GM12878 (cell line): ENCODE data around the gene RRP1B. TPM values are rescaled to one million over a fixed set of nuclear protein-coding genes. Genes with fewer than 3 reads are reported as not detected.

Source experiments
- BHLHE40 ChIP-seq, 2 experiments: fragments of 450-650 bp in 1 of 2; IDR thresholded peaks; 2 replicates each; pipeline ENCODE4 v1.6.1; 2011 to 2017; ENCODE audit warnings: low read depth in 2 of 2, borderline replicate concordance in 1 of 2, improper control_type of control experiment in 1 of 2, low read length in 1 of 2, mild to moderate bottlenecking in 1 of 2
- BRCA1 ChIP-seq: IDR thresholded peaks from 2 replicates; pipeline ENCODE4 v1.6.1; 2011; ENCODE audit warnings: low read depth, low read length, improper control_type of control experiment
- CBX3 ChIP-seq: fragments of 200-600 bp; sonication (generic); IDR thresholded peaks from 2 replicates; pipeline ENCODE4 v1.6.1; 2016; ENCODE audit warnings: low read depth, borderline replicate concordance
- CREM ChIP-seq: IDR thresholded peaks from 2 replicates; pipeline ENCODE4 v1.6.1; 2014; ENCODE audit warnings: antibody characterized with exemption, low read depth
- EGR1 ChIP-seq, 2 experiments: IDR thresholded peaks; 1 replicate in 1 of 2; 2 replicates in 1 of 2; pipeline ENCODE4 v1.6.1; 2011 to 2012; ENCODE audit warnings: low read depth in 2 of 2, low read length in 2 of 2, borderline replicate concordance in 1 of 2, mild to moderate bottlenecking in 1 of 2, moderate library complexity in 1 of 2
- JUNB ChIP-seq: IDR thresholded peaks from 2 replicates; pipeline ENCODE4 v1.6.1; 2016; ENCODE audit warnings: antibody characterized with exemption, mild to moderate bottlenecking
- MEF2A ChIP-seq: IDR thresholded peaks from 2 replicates; pipeline ENCODE4 v1.6.1; 2011; ENCODE audit warnings: low read depth, mild to moderate bottlenecking, low read length, moderate library complexity; ENCODE audit not compliant: insufficient read depth
- NR2C2 ChIP-seq: IDR thresholded peaks from 2 replicates; pipeline ENCODE4 v1.6.1; 2011; ENCODE audit warnings: borderline replicate concordance, low read depth; ENCODE audit not compliant: control insufficient read depth, insufficient read length
- PAX5 ChIP-seq: IDR thresholded peaks from 2 replicates; pipeline ENCODE4 v1.6.1; 2011; ENCODE audit warnings: low read depth, low read length, borderline replicate concordance
- RAD51 ChIP-seq: fragments of 450-650 bp; IDR thresholded peaks from 2 replicates; pipeline ENCODE4 v1.6.1; 2016; ENCODE audit warnings: moderate library complexity, mild to moderate bottlenecking, inconsistent platforms
- SMAD5 ChIP-seq: IDR thresholded peaks from 2 replicates; pipeline ENCODE4 v1.6.1; 2016; ENCODE audit warnings: antibody characterized with exemption, low read depth
- polyA plus RNA-seq, 11 experiments: library from polyadenylated mRNA; depleted of rRNA in 4 of 11; unstranded in 6 of 11; stranded (reverse) in 5 of 11; fragments of >200 nt; fragmentation: Nextera tagmentation in 4 of 11; fragmentation: Illumina TruSeq in 1 of 11; extraction: Ambion mirVana in 4 of 11; extraction: Trizol in 1 of 11; gene quantifications; 1 replicate in 1 of 11; 2 replicates in 10 of 11; pipeline versions ENCODE4 v1.2.1 to v1.2.3, GENCODE V29; 2011 to 2016; ENCODE audit warnings: inconsistent platforms in 2 of 11, missing spikeins in 2 of 11, low read depth in 1 of 11
- total RNA-seq, 4 experiments: library from RNA; depleted of rRNA in 3 of 4; stranded (reverse); fragments of >200 nt in 3 of 4; fragmentation: Illumina TruSeq in 1 of 4; extraction: Trizol in 1 of 4; gene quantifications; 2 replicates each; pipeline versions ENCODE4 v1.2.1 to v1.2.3, GENCODE V29; 2013 to 2021
- TF ChIP-seq, protein P1 (sequence below): IDR thresholded peaks from 2 replicates; pipeline ENCODE4 v1.6.1; 2012; ENCODE audit warnings: low read depth, low read length, improper control_type of control experiment
- TF ChIP-seq, protein P2 (sequence below): fragments of 450-650 bp; formaldehyde crosslinking; IDR thresholded peaks from 2 replicates; pipeline ENCODE4 v1.4.0; 2020; ENCODE audit warnings: mild to moderate bottlenecking, moderate library complexity
- TF ChIP-seq, protein P3 (sequence below): IDR thresholded peaks from 2 replicates; pipeline ENCODE4 v1.6.1; 2011; ENCODE audit warnings: mild to moderate bottlenecking, low read depth, low read length, moderate library complexity; ENCODE audit not compliant: insufficient replicate concordance
- TF ChIP-seq, protein P4 (sequence below): IDR thresholded peaks from 2 replicates; pipeline ENCODE4 v1.6.1; 2011; ENCODE audit warnings: borderline replicate concordance, low read depth, mild to moderate bottlenecking, moderate library complexity, mixed read lengths, low read length; ENCODE audit not compliant: insufficient read depth; ENCODE audit errors: extremely low read length

The RRP1B gene
- total and polyA plus RNA-seq, 10 of the 15 experiments (the other 5 are each of a cell fraction or from before 2014, with no cell fraction given) = 8.1 to 57.4 (median 38.1) TPM

DNA sequence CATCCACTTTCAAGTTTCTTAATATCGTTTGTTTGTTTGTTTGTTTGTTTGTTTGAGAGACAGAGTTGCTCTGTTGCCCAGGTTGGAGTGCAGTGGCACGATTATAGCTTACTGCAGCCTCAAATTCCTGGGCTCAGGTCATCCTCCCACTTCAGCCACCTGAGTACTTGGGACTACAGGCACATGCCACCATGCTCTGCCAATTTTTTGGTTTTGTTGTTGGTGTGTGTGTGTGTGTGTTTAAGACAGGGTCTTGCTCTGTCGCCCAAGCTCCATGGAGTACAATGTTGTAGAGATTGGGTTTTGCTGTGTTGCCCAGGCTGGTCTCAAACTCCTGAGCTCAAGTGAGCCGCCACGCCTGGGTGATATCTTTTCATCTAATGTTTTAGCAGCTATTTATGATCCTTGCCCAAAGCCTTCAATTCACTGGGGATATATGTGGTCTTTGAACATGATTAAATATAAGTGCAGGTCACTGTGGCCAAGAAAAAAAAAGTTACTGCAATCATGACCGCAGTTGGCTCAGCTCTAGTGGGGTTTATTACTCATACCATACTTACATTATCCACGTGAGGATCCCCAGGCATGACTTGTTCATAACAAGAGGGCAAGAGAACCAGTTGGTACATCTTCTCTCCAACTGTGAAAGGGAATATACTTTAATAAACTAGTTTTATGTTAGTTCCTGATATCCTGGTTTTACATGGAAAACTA, 8.0 kb downstream of the RRP1B start (continued):
- TF ChIP-seq, protein P1, sequence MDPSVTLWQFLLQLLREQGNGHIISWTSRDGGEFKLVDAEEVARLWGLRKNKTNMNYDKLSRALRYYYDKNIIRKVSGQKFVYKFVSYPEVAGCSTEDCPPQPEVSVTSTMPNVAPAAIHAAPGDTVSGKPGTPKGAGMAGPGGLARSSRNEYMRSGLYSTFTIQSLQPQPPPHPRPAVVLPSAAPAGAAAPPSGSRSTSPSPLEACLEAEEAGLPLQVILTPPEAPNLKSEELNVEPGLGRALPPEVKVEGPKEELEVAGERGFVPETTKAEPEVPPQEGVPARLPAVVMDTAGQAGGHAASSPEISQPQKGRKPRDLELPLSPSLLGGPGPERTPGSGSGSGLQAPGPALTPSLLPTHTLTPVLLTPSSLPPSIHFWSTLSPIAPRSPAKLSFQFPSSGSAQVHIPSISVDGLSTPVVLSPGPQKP = no peak
- TF ChIP-seq EGR1 (IDR thresholded peaks at IDR 0.05; ENCODE audit: borderline replicate concordance in 1 of 2, low read depth in 2 of 2, low read length in 2 of 2) (no peak), CBX3 (no peak), NR2C2 (no peak), CREM (no peak), JUNB (peak; percentile 37; the same call in 1 of the 2 replicates), MEF2A (0 out of 2 replicates have a peak, but pooled peaks have one; percentile 14), PAX5 (0 out of 2 replicates have a peak, but pooled peaks have one; percentile 4), RAD51 (no peak), BRCA1 (no peak), SMAD5 (no peak), BHLHE40 (IDR thresholded peaks at IDR 0.05; ENCODE audit: borderline replicate concordance in 1 of 2, low read depth in 2 of 2, low read length in 1 of 2) (peak; percentile 84)
- TF ChIP-seq, protein P2, sequence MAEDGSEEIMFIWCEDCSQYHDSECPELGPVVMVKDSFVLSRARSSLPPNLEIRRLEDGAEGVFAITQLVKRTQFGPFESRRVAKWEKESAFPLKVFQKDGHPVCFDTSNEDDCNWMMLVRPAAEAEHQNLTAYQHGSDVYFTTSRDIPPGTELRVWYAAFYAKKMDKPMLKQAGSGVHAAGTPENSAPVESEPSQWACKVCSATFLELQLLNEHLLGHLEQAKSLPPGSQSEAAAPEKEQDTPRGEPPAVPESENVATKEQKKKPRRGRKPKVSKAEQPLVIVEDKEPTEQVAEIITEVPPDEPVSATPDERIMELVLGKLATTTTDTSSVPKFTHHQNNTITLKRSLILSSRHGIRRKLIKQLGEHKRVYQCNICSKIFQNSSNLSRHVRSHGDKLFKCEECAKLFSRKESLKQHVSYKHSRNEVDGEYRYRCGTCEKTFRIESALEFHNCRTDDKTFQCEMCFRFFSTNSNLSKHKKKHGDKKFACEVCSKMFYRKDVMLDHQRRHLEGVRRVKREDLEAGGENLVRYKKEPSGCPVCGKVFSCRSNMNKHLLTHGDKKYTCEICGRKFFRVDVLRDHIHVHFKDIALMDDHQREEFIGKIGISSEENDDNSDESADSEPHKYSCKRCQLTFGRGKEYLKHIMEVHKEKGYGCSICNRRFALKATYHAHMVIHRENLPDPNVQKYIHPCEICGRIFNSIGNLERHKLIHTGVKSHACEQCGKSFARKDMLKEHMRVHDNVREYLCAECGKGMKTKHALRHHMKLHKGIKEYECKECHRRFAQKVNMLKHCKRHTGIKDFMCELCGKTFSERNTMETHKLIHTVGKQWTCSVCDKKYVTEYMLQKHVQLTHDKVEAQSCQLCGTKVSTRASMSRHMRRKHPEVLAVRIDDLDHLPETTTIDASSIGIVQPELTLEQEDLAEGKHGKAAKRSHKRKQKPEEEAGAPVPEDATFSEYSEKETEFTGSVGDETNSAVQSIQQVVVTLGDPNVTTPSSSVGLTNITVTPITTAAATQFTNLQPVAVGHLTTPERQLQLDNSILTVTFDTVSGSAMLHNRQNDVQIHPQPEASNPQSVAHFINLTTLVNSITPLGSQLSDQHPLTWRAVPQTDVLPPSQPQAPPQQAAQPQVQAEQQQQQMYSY (CRISPR knock-in tag) = no peak
- TF ChIP-seq, protein P3, sequence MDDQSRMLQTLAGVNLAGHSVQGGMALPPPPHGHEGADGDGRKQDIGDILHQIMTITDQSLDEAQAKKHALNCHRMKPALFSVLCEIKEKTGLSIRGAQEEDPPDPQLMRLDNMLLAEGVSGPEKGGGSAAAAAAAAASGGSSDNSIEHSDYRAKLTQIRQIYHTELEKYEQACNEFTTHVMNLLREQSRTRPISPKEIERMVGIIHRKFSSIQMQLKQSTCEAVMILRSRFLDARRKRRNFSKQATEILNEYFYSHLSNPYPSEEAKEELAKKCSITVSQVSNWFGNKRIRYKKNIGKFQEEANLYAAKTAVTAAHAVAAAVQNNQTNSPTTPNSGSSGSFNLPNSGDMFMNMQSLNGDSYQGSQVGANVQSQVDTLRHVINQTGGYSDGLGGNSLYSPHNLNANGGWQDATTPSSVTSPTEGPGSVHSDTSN = no peak
- TF ChIP-seq, protein P4, sequence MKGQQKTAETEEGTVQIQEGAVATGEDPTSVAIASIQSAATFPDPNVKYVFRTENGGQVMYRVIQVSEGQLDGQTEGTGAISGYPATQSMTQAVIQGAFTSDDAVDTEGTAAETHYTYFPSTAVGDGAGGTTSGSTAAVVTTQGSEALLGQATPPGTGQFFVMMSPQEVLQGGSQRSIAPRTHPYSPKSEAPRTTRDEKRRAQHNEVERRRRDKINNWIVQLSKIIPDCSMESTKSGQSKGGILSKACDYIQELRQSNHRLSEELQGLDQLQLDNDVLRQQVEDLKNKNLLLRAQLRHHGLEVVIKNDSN = no peak
